ENCODE results near the gene CDKN2AIPNL.
"Not testable (repeated sequence)": the region's sequence is repeated elsewhere in the genome, so short reads cannot be mapped to it uniquely, and the experiment has no call there.

The CDKN2AIPNL gene

DNA sequence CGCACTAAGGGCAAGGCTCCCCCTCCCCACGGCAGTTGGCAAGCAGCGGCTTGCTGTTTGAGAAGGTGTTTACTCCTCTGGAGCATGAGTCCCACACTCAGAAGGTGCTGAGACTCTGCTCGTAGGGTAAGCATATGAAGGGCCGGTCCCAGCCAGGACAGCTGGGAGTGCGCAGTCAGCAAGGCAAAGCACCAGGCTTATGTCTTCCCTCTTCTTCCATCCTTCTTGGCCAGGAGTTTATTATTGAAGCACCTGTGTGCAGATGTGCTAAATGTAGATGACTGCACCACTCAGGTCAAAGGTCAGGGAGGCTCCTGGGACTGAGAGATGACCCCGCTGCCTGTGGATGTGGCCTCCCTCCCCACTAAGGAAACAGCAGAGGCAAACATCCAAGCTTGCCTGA, 27.0 kb upstream of the CDKN2AIPNL start:
- no peak for DNase-seq (ENCODE audit: low read depth in 1 of 2, low spot score in 1 of 2)

GRCh38 chr5:134437847-134438581, 26.3 kb upstream of the CDKN2AIPNL start:
- no peak for DNase-seq (ENCODE audit: low read depth in 1 of 2, low spot score in 1 of 2)

DNA sequence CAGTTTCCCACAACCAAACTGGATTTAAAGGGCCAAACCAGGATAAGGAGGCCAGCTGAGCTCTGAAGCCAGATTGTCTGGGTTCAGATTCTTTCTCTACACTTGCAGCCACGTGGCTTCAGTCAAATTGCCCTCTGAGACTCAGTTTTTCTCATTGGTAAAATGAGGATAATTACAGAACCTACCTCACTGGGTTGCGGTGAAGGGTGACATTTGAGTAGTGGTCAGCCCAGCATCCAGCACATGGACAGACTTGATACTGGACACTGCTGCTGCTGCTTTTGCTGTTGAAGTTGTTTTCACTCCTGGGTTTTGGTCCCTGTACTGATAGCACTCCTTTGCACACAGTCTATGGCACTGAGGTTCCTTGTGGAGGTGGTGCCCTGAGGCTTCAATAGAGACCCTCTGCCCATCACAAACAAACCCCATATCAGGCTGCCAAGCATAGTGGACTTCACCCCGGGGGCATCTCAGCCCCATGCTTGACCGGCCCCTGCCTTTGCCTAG, 25.7 kb upstream of the CDKN2AIPNL start:
- no peak for DNase-seq (ENCODE audit: low read depth in 1 of 2, low spot score in 1 of 2)

DNA sequence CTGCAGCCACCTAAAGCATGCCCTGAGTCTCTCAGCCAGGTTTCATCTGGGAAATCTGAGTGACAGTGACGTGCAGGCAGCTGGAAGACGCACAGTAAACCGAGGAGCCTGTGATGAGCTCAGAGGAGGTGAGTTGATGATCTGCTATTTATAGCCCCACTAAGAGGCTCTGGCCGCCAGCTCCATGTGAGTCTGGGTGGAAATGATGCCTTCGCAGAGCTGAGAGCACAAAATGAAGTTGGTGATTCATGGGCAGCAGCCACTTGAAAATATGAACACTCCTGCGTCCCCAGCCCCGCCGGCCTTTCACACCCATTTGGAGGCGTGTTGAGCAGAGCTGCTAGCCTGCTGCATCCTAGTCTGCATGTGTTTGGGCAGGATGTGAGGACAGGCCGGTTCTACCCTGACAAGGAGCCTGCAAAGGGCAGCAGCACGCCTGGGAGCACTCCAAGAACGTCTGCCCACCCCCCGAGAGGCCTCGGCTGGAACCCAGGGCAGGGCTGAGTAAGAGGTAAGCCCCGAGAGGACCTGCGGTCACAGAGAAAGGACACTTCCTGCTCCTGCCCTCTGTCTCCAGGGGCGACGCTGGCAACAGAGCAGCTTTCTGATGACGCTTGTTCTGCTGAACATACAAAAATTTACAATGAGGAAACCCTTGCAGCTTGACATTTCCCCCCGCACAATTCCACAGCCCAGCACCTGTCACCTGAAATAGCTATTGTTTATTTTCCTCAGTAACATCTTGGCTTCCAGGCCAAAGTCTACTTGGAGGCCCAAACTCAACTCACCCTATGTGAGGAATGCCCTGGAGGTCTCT, 25.1 kb upstream of the CDKN2AIPNL start:
- DNase-seq (ENCODE audit: low read depth in 1 of 2, low spot score in 1 of 2) = peak; percentile 4 to 6

- no peak for DNase-seq (ENCODE audit: low read depth in 1 of 2, low spot score in 1 of 2)
Observed at GRCh38 chr5:134435560-134435959, 23.9 kb upstream of the CDKN2AIPNL start.

DNA sequence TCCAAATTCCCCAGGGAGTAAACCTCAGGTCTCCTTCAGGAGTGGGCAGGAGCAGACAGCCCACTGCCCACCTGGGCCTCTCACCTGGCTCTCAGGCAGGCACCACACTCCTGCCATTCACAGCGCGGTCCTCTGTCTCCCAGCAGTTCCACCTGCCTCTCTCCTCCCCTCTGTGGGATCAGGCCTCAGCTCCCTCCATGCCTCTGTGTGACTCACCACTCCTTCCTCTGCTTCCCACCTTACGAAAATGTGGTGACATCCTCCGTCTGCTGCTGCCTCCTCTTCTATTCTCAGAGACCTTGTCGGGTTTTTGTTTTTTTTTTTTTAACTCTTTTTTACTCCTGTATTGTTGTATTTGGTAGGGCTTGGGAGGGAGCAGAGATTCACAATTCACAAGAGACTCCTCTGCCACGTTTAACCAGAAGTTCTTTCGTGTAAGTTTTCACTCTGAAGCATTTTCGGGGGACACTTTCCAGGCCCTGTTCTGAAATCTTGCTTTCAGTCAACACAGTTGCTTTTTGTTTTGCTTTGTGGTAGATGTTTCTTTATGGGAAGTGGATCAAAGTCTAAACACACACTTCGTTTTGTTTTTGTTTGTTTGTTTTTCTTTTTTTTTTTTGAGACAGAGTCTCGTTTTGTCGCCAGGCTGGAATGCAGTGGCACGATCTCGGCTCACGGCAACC, 21.1 kb upstream of the CDKN2AIPNL start:
- no peak for DNase-seq (ENCODE audit: low read depth in 1 of 2, low spot score in 1 of 2)

GRCh38 chr5:134432174-134432573, 20.5 kb upstream of the CDKN2AIPNL start:
- no peak for DNase-seq (ENCODE audit: low read depth in 1 of 2, low spot score in 1 of 2)

- no peak for DNase-seq (ENCODE audit: low read depth in 1 of 2, low spot score in 1 of 2)
Observed at GRCh38 chr5:134430001-134430569, 18.4 kb upstream of the CDKN2AIPNL start.

GRCh38 chr5:134427540-134428041, 15.9 kb upstream of the CDKN2AIPNL start:
- no peak for DNase-seq (ENCODE audit: low read depth in 1 of 2, low spot score in 1 of 2)

GRCh38 chr5:134426361-134426760, 14.7 kb upstream of the CDKN2AIPNL start:
- no peak for DNase-seq (ENCODE audit: low read depth in 1 of 2, low spot score in 1 of 2)

- no peak for DNase-seq (ENCODE audit: low read depth in 1 of 2, low spot score in 1 of 2)
Observed at GRCh38 chr5:134423376-134423775, 11.7 kb upstream of the CDKN2AIPNL start.

GRCh38 chr5:134422791-134423365, 11.2 kb upstream of the CDKN2AIPNL start:
- no peak for DNase-seq (ENCODE audit: low read depth in 1 of 2, low spot score in 1 of 2)

DNA sequence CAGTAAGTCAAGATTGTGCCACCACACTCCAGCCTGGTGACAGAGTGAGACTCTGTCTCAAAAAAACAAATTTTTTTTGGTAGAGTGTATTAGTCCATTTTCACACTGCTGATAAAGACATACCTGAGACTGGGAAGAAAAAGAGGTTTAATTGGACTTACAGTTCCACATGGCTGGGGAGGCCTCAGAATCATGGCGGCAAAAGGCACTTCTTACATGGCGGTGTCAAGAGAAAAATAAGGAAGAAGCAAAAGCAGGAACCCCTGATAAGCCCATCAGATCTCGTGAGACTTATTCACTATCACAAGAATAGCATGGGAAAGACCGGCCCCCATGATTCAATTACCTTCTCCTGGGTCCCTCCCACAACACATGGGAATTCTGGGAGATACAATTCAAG, 9.4 kb upstream of the CDKN2AIPNL start:
- not testable (repeated sequence) for DNase-seq (ENCODE audit: low read depth in 1 of 2, low spot score in 1 of 2)

- no peak for DNase-seq (ENCODE audit: low read depth in 1 of 2, low spot score in 1 of 2)
Observed at GRCh38 chr5:134420343-134420742, 8.7 kb upstream of the CDKN2AIPNL start.

- no peak for DNase-seq (ENCODE audit: low read depth in 1 of 2, low spot score in 1 of 2)
Observed at GRCh38 chr5:134418958-134419357, 7.3 kb upstream of the CDKN2AIPNL start.

DNA sequence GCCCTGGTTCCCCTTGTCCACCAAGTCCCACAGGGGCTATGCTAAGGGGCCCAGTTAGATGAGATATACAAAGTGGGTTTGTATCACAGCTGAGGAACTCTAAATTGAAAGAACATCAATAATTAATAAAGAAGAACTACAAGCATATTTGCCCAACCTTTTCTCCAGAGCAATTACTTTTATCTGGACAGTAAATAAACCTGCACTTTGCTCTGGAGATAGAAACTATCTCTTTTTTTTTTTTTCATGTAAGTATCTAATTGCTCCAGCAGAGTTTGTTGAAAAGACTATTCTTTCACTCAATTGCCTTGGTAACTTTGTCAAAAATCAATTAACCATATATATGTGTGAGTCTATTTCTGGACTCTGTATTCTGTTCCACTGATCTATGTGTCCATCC, 6.0 kb upstream of the CDKN2AIPNL start:
- no peak for DNase-seq (ENCODE audit: low read depth in 1 of 2, low spot score in 1 of 2)

DNA sequence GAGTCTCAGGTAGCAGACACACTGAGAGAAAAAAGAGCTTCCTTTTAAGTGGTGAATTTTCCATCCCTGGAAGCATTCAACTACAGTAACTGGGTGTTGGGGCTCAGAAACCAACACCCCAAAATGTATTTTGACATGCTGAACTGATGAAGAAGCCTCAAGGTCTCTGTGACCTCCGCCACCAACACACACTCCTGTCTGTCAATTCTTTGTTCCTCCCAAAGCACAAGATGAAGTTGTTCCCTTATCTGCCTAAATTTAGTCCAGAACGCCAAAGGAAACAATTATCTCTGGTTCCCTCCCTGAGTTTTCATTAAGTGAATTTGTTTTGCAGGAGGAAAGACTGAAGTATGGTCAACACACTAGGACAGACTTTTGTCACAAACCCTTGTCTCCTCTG, 1.4 kb upstream of the CDKN2AIPNL start:
- no peak for DNase-seq (ENCODE audit: low read depth in 1 of 2, low spot score in 1 of 2)

DNA sequence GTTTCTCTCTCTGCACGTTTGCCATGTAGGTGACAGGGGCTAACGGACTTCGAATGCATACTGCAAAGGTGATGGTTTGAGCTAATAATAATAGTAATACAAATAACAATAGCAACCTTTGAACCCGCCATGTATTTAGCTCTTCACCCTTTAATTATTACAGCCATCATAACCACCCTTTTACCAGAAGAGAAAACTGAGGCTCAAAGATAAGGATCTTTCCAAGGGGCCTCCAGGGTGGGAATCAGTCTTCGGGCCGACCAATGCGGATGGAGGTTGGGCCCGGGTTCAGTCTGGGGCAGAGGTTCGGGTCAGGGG, 494 bp downstream of the CDKN2AIPNL start:
- no peak for DNase-seq (ENCODE audit: low read depth in 1 of 2, low spot score in 1 of 2)

DNA sequence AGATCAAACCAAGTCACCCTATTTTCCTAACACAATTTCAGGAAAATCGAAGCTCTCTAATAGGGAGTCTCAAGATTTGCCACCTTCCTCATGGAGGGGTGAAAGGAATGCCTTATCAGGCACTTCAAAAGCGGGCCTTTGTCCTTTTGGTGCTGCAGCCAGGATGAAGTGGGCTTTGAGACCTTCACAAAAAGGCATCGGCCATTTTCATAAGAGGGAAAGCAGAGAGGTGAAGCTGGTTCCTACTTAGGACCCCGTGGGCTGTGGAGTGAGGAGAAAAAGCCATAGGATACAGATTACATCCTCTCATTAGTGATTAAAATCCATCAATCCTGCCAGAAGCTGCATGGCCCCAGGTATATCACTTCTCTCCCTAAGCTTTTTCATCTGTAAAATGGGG, 859 bp downstream of the CDKN2AIPNL start:
- DNase-seq (ENCODE audit: low read depth in 1 of 2, low spot score in 1 of 2) = no peak

GRCh38 chr5:134409321-134409720, 2.4 kb downstream of the CDKN2AIPNL start:
- no peak for DNase-seq (ENCODE audit: low read depth in 1 of 2, low spot score in 1 of 2)

DNA sequence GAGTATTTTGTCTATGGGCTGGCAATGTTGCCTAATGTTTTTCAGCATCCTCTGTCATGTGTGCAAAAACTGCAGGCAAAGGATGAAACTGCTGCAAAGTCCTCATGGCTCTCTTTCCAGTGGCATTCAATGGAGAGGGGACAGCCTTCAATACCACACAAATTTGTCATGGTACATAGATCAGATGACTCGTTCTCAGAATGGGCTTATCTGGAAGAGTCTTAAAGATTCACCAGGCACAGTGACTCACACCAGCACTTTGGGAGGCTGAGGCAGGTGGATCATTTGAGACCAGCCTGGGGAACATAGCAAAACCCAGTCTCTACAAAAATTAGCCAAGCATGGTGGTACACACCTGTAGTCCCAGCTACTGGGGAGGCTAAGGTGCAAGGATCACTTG, 5.3 kb downstream of the CDKN2AIPNL start:
- DNase-seq (ENCODE audit: low read depth in 1 of 2, low spot score in 1 of 2) = no peak

Data from stimulated activated CD4-positive, alpha-beta T cell treated with anti-CD3 and anti-CD28 coated beads, Interleukin-15, amount 100 ng/mL, for 1 hour (primary cell).